ENCODE results near the gene SOX6. TPM values are rescaled to one million over a fixed set of nuclear protein-coding genes. Genes with fewer than 3 reads are reported as not detected.

The SOX6 gene
- total and polyA plus RNA-seq, 2 donors (not counting 3 experiments of a cell fraction or from before 2014, with no cell fraction given): 0.14 to 3.7 TPM

DNA sequence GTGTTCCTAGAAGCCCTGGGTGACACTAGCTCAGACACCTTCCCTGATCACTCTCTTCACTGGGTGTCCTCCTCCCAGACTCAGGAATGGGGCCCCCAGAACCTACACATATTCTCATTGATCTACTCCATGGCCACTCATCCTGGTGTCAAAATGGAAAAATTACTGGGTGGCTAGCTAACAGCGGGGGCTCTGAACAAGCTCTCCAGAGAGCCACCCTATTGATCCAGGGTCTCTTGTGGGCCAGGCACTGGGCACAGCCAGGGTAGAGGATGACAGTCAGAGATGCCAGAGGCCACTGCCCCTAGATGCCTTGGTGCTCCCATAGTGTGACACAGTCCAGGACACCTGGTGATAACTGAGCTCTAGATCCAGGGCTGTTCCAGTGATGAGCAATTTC, 393.1 kb downstream of the SOX6 start:
- H3K4me1 ChIP-seq (ENCODE audit: control insufficient read depth, extremely low read depth, insufficient read depth, low read length): peaks cover 7% of the 10 kb centered on the region
- POLR2A ChIA-PET: no interaction called here
- TF ChIP-seq FOS (IDR thresholded peaks at IDR 0.05; ENCODE audit: borderline replicate concordance, insufficient read depth, low read length) (no peak), POLR2AphosphoS5 (IDR thresholded peaks at IDR 0.05; ENCODE audit: insufficient read depth, low read depth, low read length) (no peak), EZH2 (IDR thresholded peaks at IDR 0.05; ENCODE audit: borderline replicate concordance, low read depth, low read length, severe bottlenecking) (no peak), GATA2 (IDR thresholded peaks at IDR 0.05; ENCODE audit: insufficient read depth, insufficient read length, low read depth, low read length) (no peak), POLR2A (IDR thresholded peaks at IDR 0.05; ENCODE audit: low read depth, low read length) (no peak), JUN (IDR thresholded peaks at IDR 0.05; ENCODE audit: borderline replicate concordance, insufficient read depth, insufficient read length, low read depth) (no peak), MYC (IDR thresholded peaks at IDR 0.05; ENCODE audit: low read depth, low read length) (no peak)
- TF ChIP-seq, protein P1, sequence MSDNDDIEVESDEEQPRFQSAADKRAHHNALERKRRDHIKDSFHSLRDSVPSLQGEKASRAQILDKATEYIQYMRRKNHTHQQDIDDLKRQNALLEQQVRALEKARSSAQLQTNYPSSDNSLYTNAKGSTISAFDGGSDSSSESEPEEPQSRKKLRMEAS (IDR thresholded peaks at IDR 0.05; ENCODE audit: insufficient read depth, insufficient read length): no peak
- TF ChIP-seq, protein P2, sequence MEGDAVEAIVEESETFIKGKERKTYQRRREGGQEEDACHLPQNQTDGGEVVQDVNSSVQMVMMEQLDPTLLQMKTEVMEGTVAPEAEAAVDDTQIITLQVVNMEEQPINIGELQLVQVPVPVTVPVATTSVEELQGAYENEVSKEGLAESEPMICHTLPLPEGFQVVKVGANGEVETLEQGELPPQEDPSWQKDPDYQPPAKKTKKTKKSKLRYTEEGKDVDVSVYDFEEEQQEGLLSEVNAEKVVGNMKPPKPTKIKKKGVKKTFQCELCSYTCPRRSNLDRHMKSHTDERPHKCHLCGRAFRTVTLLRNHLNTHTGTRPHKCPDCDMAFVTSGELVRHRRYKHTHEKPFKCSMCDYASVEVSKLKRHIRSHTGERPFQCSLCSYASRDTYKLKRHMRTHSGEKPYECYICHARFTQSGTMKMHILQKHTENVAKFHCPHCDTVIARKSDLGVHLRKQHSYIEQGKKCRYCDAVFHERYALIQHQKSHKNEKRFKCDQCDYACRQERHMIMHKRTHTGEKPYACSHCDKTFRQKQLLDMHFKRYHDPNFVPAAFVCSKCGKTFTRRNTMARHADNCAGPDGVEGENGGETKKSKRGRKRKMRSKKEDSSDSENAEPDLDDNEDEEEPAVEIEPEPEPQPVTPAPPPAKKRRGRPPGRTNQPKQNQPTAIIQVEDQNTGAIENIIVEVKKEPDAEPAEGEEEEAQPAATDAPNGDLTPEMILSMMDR (IDR thresholded peaks at IDR 0.05; ENCODE audit: extremely low read depth in 1 of 2, insufficient read depth in 1 of 2, low read depth in 1 of 2, low read length in 2 of 2): no peak
- no peak overlapping the region for H3K27ac ChIP-seq (ENCODE audit: insufficient read depth, low read depth, low read length)
- H3K27me3 ChIP-seq (ENCODE audit: control insufficient read depth in 2 of 2, insufficient read depth in 2 of 2, low read length in 2 of 2): no peaks in the 10 kb centered on the region
- no peak overlapping the region for H3K4me2 ChIP-seq (ENCODE audit: insufficient read depth, low read length)
- CTCF ChIA-PET: interaction anchor here (1.0 kb wide), 1 partner anchor 22 kb away, joined by 4 read pairs; no protein-coding TSS in a partner anchor
- no peaks in the 10 kb centered on the region for H4K20me1 ChIP-seq (replicated peaks; ENCODE audit: control insufficient read depth, extremely low read depth, insufficient read depth, low read length)
- DNase-seq (ENCODE audit: low read depth, low spot score) (no peak), FAIRE-seq (no peak)
- no peak overlapping the region for H2AFZ ChIP-seq (ENCODE audit: low read depth, low read length)
- intact Hi-C loops (cut with micrococcal nuclease): no loop called here
- no peaks in the 10 kb centered on the region for H3K9me3 ChIP-seq (replicated peaks; ENCODE audit: control insufficient read depth, insufficient read depth, low read length)
- H3K9me1 ChIP-seq (replicated peaks; ENCODE audit: control insufficient read depth, extremely low read depth, insufficient read depth, low read length): no peaks in the 10 kb centered on the region
- no peak overlapping the region for H3K4me3 ChIP-seq (replicated peaks in 1 of 3; ENCODE audit: insufficient read depth in 1 of 3, low read depth in 1 of 3, low read length in 3 of 3)
- no peak overlapping the region for H3K9ac ChIP-seq (replicated peaks; ENCODE audit: extremely low read depth, insufficient read depth, low read length)
- no peaks in the 10 kb centered on the region for H3K79me2 ChIP-seq (ENCODE audit: control insufficient read depth, insufficient read depth, low read length)
- no TSS peak for BruUV-seq (replicated peaks)
- no peaks in the 10 kb centered on the region for H3K36me3 ChIP-seq (ENCODE audit: control insufficient read depth in 2 of 2, extremely low read depth in 1 of 2, insufficient read depth in 2 of 2, low read length in 2 of 2)
- dilution Hi-C loops (cut with MboI; ENCODE audit: extremely low pct_ligation_motif_present, low sequenced_read_pairs): no loop called here
